Activated CD4-positive, alpha-beta T cell treated with anti-CD3 and anti-CD28 coated beads, Interleukin-2, amount 50 U/mL, for 48 hours (primary cell): ENCODE results near the gene GGA2.
"Not testable (repeated sequence)": the region's sequence is repeated elsewhere in the genome, so short reads cannot be mapped to it uniquely, and the experiment has no call there.

Experiments
- DNase-seq, 2 experiments: peaks; one replicate each; pipeline ENCODE4 v3.0.0-alpha.2; 2020

The GGA2 gene

DNA sequence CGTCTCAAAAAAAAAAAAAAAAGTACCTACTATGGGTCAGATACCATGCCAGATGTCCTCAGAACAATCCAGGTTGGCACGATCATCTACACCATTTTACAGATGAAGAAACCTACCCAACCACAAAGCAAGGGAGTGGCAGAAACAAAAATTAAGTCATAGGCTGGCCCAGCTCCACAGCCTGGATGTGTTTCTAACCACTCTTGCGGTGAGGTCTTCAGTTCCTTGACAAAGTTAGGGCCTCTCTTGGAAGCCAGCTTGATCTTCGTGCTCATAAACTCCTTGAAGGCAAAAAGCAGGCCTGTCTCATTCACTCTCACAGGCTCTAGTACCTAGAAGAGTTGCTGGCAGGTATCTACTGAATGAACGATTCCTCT is 6.2 kb downstream of the GGA2 start:
- DNase-seq, result no peak

DNA sequence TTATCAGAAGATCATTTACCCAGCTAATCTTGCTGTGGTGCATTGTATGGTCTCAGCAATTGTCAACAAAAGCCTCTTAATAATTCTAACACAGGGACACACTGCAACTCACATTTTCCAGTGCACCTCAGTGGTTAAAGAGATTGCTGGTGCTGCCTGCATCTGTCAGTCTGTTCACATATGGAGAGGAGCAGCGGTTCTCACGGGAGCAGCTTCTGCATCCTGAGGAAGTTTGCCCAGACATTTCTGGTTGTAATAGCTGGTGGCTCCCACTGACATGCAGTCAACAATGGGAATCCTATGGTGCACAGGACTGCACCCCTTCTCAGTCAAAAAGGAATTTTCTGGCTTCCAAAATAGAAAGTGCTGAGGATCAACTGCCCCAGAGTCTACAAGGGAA is 7.8 kb downstream of the GGA2 start:
- DNase-seq, result no peak

DNA sequence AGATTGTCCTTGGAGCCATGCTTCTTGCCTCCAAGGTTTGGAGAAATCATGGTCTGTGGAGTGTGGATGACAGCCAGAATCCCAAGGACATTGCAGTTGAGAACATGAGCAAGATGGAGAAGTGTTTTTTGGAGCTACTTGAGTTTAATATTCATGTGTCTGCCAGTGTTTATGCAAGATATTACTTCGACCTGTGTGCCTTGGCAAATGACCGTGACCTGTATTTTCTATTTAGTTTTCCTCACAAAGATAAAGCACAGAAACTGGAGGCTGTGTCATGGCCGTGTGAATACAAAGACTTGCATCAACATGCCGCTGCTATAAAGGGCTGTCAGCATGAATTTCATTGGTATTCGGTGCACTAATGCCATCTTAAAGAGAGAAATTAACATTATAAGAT is 9.0 kb downstream of the GGA2 start:
- no peak for DNase-seq

DNA sequence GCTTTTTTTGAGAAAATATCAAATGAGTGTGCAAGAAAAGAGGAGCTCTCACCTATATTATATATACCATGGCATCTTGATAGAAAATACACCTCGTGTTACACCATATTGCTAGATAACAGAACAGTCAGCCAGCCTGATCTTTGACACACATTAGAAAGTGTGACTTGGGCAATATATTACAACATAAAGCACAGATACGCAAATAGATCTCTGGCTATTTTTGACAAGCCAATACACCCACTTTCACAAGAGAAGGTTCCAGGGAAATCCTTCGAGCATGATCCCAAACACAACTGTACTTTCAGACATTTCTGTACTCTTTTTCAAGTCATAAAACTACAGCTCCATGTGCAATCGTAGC is 9.4 kb downstream of the GGA2 start:
- no peak for DNase-seq

DNA sequence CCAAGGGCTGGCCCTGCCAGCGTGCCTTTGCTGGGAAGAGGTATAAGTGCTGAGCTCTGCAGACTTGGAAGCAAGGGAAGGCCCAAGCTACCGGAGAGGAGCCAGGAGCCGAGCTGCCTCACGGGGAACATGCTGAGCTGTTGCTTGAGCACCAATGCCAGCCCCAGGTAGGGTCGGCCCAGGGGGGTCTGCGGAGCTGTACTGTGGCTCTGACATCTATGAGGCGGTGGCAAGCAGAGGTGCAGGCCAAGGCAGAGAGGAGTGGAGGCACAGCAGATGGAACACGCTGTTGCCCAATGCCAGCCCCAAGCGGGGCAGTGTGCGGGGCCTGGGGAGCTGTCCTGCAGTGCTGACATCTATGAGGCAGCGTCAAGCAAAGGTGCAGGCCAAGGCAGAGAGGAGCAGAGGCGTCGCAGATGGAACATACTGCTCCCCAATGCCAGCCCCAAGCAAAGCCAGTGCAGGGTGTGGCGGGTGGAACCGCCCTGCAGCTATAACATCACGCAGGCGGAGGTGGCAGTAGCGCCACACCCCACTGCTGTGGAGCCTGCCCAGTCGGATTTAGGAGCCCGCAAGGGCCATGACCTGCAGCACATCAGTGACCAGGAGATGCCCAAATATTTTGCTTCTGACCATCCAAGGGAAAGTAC is 10.0 kb downstream of the GGA2 start:
- DNase-seq, result no peak

DNA sequence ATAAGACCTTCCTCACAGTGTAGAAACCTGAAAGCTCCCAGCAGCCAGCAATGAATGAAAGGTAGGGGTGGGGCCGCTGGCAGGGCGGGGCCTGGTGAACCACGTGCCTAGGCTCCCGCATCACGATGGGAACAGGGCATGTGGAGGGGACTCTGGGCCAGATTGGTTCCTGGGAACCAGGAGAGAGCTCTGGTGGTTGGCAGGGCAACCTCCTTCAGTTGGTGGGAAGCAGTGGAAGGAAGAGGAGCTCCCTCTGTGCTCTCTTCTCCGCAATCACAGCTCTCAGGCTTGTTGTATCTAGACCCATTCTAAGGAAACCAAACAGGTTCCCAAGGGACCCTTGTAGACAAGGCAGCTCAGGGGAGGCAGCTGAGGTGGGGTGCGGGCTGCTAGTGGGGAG is 10.5 kb downstream of the GGA2 start:
- DNase-seq, result no peak

DNA sequence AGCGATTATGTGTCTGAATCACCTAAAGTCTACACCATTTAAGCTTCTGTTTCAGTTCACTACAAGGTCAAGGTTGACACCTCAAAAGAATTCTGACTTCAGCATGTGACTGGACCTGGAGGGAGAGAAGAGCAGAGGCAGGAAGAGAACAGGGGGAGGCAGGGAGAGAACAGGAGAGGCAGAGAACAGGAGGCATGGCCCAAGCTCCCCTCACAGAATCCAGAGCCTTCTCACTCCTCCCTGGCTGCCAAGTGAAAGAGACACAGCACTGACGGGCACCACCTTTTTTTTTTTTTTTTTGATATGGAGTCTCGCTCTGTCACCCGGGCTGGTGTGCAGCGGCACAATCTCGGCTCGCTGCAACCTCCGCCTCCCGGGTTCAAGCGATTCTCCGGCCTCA is 11.4 kb downstream of the GGA2 start:
- DNase-seq, result no peak

DNA sequence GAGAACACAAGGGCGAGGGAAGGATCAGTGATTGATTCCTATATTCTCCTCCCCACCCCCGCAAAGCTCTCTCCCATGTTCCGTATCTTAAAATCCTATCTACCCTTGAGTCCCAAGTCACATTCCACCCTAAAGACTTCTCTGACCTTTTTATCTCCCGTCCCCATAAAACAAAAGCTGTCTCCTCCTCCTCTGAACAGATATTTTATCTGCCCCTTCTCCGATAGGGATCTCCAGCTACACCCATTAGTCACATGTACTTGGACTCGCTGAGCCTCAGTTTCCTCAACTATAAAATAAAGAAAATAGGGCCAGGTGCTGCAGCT is 12.8 kb downstream of the GGA2 start:
- DNase-seq, result no peak

DNA sequence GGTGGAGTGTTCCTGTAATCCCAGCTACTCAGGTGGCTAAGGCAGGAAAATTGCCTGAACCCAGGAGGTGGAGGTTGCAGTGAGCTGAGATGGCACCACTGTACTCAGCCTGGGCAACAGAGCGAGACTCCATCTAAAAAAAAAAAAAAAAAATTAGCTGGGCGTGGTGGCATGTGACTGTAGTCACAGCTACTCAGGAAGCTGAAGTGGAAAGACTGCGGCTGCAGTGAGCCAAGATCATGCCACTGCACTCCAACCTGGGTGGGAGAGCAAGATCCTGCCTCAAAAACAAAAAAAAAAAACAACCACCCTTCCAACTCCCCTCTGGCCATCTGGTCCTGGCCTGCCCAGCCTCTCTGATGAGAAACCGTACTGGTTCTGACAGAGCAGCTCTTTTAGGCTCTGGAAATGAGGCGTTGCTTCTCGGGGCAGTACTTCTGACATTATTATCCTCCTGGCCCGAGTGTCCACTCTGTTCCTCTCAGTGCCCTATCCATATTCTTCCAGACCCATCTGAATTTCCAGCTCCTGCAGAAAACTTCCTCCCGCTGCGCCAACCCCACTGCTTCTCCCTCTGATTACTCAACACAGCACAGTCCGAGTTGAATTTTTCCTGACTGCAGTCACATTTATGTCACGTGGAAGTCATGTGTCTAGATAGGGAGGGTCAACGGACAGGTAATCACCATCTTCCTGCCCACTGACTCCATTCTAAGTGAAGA is 13.3 kb downstream of the GGA2 start:
- DNase-seq, result no peak

DNA sequence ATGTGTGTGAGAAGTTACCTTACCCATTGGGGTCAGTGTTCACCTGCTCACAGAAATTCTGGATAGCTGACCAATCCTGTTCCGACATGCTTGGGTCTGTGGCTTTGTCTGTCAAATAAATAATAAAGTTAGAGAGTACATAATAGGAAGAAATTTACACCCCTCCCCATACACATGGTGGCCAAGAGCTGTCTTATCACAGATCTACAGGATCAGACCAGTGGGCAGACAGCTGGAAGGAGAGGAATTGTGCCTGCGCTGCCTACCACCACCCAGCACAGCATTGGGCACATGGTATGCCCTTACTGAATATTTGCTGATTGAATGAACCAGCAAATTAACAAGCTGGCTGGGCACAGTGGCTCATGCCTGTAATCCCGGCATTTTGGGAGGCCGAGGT is 14.6 kb downstream of the GGA2 start:
- DNase-seq, result no peak

DNA sequence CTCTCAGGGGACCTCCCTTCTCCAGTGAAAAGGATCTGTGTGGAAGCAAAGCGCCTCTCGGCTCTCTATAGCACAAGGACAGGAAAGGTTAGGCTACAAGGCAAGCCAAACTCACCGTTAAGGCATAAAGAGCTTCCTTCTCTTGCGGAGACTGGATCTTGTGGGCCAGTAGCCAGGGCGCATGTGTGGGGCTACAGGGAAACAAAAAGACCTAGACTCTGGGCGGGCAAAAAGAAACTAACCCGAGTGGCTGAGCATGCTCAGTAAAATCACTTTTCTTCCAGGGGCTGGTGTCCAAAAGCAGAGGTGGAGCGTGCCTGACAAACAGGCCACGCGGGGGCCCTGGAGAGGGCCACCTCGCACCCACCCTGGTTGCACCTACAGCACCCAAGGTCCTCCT is 16.1 kb downstream of the GGA2 start:
- DNase-seq, result no peak

DNA sequence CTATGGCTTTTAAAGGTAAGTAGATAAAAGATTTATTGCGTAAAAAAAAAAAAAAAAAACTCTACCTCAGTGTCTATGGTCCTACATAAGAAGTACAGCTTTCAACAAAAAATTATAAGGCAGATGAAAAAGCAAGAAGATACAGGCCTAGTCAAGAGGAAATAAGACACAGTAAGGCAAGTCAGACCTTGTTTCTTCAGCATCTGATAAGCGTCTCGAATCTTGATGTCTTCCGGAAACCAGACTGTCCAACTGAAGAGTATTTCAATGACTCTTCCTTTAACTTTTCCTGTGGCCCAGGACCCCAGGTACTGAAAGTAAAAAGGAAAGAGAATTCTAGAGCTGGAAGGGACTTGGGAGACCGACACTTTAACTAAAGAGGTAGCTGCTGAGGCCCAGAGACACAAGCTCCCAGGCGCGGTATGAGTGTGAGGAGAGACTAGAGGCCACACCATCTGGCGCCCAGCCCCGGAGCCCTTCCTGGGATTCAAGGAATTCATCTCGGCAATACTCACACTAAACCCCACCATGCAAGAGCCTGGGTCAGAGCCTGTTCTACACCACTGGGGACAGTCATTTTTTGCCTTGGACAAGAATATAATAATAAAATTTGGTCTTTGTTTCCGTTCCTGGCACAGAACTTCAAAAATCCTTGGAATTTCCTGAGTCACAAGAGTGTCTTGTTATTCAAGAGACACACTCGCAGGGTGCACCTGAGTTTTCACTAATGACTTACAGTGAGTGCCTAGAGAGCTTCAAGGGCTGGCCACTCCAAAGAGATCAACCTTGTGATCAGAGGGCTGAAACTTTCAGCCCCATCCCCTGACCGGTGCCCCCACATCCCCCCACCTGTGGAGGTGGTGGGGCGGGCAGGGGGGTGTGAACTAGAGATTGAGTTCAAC is 18.6 kb downstream of the GGA2 start:
- no peak for DNase-seq

DNA sequence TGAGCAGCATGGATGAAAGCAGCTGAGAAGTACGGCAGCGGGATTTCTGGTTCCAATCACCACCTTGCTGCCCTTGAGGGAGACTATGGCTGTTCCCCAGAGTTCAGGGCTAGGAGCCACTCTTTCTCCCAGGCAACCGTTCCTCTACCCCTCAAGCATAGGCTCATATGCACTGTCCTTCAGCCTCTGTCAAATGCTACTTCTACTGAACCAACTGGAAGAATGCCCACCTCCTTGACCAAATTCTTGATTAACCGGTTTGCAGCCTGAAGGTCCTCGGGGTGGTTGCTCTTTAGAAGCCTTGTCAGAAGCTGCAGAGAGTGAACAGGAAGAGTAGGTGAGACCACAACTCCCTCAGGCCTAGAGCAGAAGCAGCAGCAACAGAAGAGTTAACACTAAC is 23.8 kb downstream of the GGA2 start:
- DNase-seq, result no peak

DNA sequence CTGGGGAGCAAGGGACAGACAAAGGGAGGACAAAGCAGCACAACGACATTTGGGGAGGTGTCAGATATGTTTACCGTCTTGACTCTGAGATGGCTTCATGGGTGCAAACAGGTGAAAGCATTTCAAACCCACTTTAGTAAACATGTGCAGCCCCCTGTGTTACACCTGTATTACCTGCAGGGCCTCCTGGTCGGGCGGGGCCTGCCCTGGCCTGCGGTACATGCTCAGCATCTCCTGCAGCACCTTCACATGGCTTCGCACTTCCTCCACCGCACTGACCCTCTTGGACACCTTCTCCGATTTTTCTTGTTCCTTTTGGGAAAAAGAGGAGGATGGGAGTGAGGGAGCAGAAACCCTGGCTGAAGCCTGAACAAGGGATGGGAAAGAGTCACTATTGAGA is 24.5 kb downstream of the GGA2 start:
- no peak for DNase-seq

DNA sequence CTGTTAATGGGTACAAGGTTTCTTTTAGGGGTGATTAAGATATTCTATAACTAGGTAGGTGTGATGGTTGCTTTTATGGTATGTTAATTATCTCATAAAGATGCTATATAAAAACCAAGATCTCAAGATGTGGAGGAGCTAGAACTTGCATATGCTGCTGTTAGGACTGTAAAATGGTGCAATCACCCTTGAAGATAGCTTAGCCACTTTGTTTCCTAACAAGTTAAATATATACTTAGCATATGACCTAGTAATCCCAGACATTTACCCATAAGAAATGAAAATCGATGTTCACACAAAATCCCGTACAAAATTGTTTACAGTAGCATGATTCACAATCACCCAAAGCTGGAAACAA is 25.1 kb downstream of the GGA2 start:
- DNase-seq, result no peak

DNA sequence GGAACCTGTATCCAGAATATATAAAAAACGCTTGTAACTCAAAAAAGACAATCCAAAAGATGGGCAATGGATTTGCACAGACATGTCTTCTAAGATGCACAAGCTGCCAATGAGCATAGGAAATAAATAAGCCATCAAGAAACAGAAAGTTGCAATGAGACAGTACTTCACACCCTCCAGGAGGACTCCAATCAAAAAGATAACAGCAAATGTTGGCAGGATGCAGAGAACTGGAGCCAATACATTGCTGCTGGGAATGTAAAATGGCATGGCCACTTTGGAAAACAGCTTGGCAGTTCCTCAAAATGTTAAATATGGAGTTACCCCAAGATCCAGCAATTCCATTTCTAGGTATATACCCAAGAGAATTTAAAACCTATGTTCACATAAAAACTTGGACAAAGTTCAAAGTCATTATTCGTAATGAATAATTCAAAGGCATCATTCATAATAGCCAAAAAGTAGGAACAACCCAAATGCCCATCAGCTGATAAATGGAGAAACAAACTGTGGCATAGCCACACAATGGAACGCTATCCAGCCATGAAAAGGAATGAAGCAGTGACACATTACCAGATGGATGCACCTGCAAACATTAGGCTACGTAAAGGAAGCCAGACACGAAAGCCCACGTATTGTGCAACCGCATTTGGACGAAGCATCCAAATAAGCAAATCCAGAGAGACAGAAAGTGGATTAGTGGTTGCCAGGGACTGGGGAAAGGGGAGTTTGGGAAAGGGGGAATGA is 25.6 kb downstream of the GGA2 start:
- DNase-seq, result no peak

DNA sequence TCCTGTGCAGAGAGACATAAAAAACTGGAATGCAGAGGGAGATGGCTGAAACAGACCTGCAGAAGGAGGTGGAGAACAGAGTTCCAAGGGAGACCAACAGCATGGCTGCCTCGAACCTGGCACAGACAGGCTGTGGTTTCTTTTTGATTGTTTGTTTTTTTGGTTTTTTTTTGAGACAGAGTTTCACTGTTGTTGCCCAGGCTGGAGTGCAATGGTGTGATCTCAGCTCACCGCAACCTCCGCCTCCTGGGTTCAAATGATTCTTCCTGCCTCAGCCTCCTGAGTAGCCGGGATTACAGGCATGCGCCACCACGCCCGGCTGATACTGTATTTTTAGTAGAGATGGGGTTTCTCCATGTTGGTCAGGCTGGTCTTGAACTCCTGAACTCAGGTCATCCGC is 26.8 kb downstream of the GGA2 start:
- DNase-seq, result not testable (repeated sequence)

DNA sequence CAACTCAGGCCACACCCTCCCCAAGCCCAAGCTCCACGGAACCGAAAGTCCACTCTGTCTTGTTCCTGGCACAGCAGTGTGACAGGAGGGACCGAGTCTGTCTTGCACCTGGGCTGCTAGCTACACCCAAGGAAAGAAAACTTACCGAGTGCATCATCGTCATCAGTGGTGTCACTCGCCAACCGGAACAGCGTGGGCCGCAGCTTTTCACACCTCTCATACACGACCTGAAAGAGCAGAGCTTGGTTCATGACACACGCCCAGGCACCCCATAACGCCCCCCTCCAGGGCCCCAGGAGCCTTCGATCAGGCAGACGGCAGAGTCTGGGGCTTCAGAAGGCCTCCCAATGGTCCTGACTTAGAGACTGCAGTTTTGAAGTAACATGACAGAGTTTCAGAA is 27.5 kb downstream of the GGA2 start:
- no peak for DNase-seq

DNA sequence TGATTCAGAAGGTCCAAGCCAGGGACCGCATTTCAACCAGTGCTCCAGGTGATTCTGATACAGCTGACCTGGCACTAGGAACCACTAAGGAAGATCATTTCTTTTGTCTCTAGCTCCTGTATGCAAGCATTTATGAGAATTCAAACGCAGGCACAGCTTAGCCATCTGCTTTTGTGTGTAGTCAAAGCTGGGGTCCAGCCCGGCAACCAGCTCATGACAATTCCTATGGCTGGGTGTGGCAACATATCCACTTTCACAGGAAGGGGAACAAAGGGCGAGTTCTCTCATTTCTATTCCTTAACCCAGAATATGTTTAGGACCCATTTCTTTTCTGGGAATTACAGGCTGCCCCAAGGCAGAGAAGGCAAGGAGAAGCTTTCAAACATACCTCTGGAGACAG is 30.0 kb downstream of the GGA2 start:
- DNase-seq, result no peak

DNA sequence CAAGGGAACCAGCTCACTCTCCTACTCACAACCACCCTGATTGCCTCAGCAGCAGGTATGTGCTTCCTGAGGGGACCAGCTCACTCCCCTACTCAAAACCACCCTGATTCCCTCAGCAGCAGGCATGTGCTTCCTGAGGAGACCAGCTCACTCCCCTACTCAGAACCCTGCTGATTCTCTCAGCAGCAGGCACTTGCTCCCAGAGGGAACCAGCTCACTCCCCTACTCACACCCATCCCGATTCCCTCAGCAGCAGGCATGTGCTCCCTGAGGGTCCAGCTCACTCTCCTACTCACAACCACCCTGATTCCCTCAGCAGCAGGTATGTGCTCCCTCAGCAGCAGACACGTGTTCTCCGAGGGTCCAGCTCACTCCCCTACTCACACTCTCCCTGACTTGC is 31.2 kb downstream of the GGA2 start:
- DNase-seq, result no peak

DNA sequence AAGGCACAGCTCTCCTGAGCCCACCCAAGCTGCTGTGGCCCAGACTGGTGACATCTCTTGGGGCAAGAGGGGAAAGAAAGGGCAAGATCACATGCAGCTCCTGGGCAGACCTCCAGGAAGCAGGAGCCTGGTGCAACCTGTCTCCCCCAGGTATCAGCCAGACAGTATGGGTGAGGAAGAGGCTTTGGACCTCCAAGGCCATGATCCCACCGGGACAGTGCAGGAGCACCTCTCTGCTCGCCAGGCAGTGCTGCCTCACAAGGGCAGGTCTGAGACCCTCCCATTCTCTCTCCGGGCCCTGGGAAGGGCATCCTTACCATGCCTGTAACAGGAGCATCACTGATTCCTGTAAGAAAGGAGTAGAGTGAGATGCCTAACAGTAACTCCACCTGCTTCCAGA is 31.7 kb downstream of the GGA2 start:
- no peak for DNase-seq

DNA sequence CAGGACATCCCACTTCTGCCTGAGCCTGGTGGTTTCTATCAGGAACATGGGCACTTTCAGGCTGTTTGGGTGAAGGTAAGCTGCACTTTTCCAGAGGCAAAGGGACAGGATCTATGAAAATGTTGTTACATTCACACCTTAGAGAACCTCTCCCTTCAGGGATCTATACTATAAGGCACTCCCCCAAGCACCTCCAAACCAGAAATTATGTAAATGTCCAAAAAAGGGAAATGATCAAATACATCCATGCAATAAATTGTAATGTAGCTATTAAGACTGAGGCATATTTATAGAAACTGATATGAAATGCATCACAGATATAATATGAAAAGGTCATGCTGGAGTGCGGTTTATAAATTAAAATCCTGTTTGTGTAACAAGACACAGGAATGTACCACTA is 34.0 kb downstream of the GGA2 start:
- no peak for DNase-seq

DNA sequence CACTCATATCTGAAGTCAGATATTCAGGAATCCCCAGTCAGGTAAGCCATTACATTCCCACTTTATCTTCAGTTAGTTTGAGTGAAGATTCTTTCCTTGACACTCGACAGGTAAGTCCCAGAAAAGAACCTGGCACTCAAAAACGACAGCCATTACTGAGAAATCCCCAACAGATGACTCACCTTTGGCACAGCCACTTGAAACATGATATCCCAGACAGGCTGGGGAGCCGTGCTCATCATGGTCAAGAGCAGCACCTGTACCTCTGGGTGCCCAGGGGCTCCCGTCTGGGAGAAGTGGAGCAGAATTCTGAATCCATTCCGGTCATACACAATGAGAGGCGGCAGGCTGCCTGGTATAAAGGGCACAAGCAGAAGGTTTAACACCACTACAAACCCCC is 40.5 kb downstream of the GGA2 start:
- DNase-seq, result no peak
